ENCODE data around the gene C19orf67. TPM values are rescaled to one million over a fixed set of nuclear protein-coding genes. Genes with fewer than 3 reads are reported as not detected.

C19orf67 gene
- total RNA-seq, 1 experiment from 2014 or later, result not detected

DNA sequence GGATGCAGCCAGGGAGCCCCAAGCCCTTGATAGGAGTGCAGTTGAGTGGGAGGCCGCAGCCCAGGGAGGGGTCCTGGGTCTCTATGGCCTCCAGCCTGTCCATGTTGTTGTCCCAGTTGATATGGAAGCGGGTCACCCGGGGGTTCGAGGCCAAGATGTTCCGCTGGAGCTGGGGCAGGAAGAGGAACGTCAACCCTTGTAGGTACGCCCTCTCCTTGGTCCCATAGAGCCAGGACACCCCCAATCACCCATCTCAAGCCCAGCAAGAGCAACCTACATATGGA is 34.9 kb upstream of the C19orf67 start:
- Histone ChIP-seq H3K79me2 (ENCODE audit: insufficient read depth, low read length) (peaks cover 10% of the 10 kb centered on the region; the same call in 1 of the 2 replicates), H2AFZ (ENCODE audit: low read depth, low read length, poor library complexity, severe bottlenecking) (no peak overlapping the region), H3K4me2 (ENCODE audit: low read length) (no peak overlapping the region), H3K4me1 (ENCODE audit: control insufficient read depth in 1 of 2, insufficient read depth in 2 of 2, low read length in 2 of 2) (peaks cover 14 to 20% of the 10 kb centered on the region in 2 experiments), H3K4me3 (replicated peaks in 1 of 2; ENCODE audit: low read depth in 1 of 2, low read length in 2 of 2) (no peak overlapping the region), H3K9me2 (ENCODE audit: insufficient read depth) (no peaks in the 10 kb centered on the region), H3K27ac (ENCODE audit: low read depth, low read length) (no peak overlapping the region), H4K20me1 (ENCODE audit: insufficient read depth) (no peaks in the 10 kb centered on the region), H3K36me3 (ENCODE audit: control insufficient read depth in 1 of 2, insufficient read depth in 2 of 2, low read length in 2 of 2) (peaks cover 12 to 16% of the 10 kb centered on the region in 2 experiments), H3K9me3 (ENCODE audit: control insufficient read depth in 1 of 2, insufficient read depth in 1 of 2, low read depth in 1 of 2, low read length in 2 of 2) (no peaks in the 10 kb centered on the region), H3K27me3 (ENCODE audit: insufficient read depth, low read length) (no peaks in the 10 kb centered on the region), H3K9ac (ENCODE audit: low read length) (no peak overlapping the region)
- intact Hi-C loops (cut with micrococcal nuclease), result no loop called here
- RAD21 ChIA-PET (ENCODE audit: low non-redundant PET in 1 of 2, low total read pairs in 2 of 2, uncharacterized antibody in 2 of 2, unreplicated experiment in 2 of 2), result no interaction called here
- no TSS peak for BruUV-seq (replicated peaks)
- POLR2A ChIA-PET, result no interaction called here
- CTCF ChIA-PET, result no interaction called here
- TF ChIP-seq RAD21 (IDR thresholded peaks at IDR 0.05; ENCODE audit: low read depth) (no peak), SIN3A (IDR thresholded peaks at IDR 0.05; ENCODE audit: low read depth) (no peak), POLR2A (IDR thresholded peaks at IDR 0.05; ENCODE audit: borderline replicate concordance, extremely low read depth, insufficient read depth, insufficient read length) (no peak), JUND (IDR thresholded peaks at IDR 0.05) (no peak), SRF (IDR thresholded peaks at IDR 0.05; ENCODE audit: low read depth) (no peak), TCF7L2 (IDR thresholded peaks at IDR 0.05; ENCODE audit: borderline replicate concordance, extremely low read depth, insufficient read depth, insufficient read length) (no peak), CEBPB (IDR thresholded peaks at IDR 0.05; ENCODE audit: low read depth) (no peak), POLR2AphosphoS5 (IDR thresholded peaks at IDR 0.05; ENCODE audit: low read depth, low read length) (no peak), EZH2phosphoT487 (IDR thresholded peaks at IDR 0.05; ENCODE audit: borderline replicate concordance) (no peak), SP1 (IDR thresholded peaks at IDR 0.05; ENCODE audit: low read depth) (no peak), EZH2 (IDR thresholded peaks at IDR 0.05) (no peak), FOSL1 (IDR thresholded peaks at IDR 0.05; ENCODE audit: low read depth) (no peak)
- TF ChIP-seq, protein P1, sequence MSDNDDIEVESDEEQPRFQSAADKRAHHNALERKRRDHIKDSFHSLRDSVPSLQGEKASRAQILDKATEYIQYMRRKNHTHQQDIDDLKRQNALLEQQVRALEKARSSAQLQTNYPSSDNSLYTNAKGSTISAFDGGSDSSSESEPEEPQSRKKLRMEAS (IDR thresholded peaks at IDR 0.05), result no peak
- TF ChIP-seq, protein P2, sequence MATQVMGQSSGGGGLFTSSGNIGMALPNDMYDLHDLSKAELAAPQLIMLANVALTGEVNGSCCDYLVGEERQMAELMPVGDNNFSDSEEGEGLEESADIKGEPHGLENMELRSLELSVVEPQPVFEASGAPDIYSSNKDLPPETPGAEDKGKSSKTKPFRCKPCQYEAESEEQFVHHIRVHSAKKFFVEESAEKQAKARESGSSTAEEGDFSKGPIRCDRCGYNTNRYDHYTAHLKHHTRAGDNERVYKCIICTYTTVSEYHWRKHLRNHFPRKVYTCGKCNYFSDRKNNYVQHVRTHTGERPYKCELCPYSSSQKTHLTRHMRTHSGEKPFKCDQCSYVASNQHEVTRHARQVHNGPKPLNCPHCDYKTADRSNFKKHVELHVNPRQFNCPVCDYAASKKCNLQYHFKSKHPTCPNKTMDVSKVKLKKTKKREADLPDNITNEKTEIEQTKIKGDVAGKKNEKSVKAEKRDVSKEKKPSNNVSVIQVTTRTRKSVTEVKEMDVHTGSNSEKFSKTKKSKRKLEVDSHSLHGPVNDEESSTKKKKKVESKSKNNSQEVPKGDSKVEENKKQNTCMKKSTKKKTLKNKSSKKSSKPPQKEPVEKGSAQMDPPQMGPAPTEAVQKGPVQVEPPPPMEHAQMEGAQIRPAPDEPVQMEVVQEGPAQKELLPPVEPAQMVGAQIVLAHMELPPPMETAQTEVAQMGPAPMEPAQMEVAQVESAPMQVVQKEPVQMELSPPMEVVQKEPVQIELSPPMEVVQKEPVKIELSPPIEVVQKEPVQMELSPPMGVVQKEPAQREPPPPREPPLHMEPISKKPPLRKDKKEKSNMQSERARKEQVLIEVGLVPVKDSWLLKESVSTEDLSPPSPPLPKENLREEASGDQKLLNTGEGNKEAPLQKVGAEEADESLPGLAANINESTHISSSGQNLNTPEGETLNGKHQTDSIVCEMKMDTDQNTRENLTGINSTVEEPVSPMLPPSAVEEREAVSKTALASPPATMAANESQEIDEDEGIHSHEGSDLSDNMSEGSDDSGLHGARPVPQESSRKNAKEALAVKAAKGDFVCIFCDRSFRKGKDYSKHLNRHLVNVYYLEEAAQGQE (IDR thresholded peaks at IDR 0.05; ENCODE audit: low read depth), result no peak
- TF ChIP-seq, protein P3, sequence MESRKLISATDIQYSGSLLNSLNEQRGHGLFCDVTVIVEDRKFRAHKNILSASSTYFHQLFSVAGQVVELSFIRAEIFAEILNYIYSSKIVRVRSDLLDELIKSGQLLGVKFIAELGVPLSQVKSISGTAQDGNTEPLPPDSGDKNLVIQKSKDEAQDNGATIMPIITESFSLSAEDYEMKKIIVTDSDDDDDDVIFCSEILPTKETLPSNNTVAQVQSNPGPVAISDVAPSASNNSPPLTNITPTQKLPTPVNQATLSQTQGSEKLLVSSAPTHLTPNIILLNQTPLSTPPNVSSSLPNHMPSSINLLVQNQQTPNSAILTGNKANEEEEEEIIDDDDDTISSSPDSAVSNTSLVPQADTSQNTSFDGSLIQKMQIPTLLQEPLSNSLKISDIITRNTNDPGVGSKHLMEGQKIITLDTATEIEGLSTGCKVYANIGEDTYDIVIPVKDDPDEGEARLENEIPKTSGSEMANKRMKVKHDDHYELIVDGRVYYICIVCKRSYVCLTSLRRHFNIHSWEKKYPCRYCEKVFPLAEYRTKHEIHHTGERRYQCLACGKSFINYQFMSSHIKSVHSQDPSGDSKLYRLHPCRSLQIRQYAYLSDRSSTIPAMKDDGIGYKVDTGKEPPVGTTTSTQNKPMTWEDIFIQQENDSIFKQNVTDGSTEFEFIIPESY (IDR thresholded peaks at IDR 0.05; ENCODE audit: extremely low read depth, insufficient replicate concordance, low read length), result no peak
- TF ChIP-seq, protein P4, sequence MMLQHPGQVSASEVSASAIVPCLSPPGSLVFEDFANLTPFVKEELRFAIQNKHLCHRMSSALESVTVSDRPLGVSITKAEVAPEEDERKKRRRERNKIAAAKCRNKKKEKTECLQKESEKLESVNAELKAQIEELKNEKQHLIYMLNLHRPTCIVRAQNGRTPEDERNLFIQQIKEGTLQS (IDR thresholded peaks at IDR 0.05), result no peak
- no peak for ATAC-seq
- no peak for DNase-seq (ENCODE audit: low read depth, low spot score)
